SK-N-SH (cell line): ENCODE results near the gene ASPDH.

Experiments used
- CHD2 ChIP-seq: fragments of 150-350 bp; IDR thresholded peaks from 2 replicates; pipeline ENCODE4 v1.6.1; 2018; ENCODE audit warnings: low read length; ENCODE audit not compliant: partially characterized antibody
- CTCF ChIP-seq: fragments of 200-600 bp; sonication (generic); IDR thresholded peaks from 2 replicates; pipeline ENCODE4 v1.6.1; 2017; ENCODE audit warnings: antibody characterized with exemption, mild to moderate bottlenecking, moderate library complexity
- ELF1 ChIP-seq: IDR thresholded peaks from 2 replicates; pipeline ENCODE4 v1.4.0; 2012
- EZH2phosphoT487 ChIP-seq: fragments of 200-600 bp; sonication (generic); IDR thresholded peaks from 2 replicates; pipeline ENCODE4 v1.6.1; 2017; ENCODE audit warnings: low read depth, mixed run types, mild to moderate bottlenecking, antibody characterized with exemption, moderate library complexity, borderline replicate concordance
- FOSL2 ChIP-seq: IDR thresholded peaks from 2 replicates; pipeline ENCODE4 v1.4.0; 2012; ENCODE audit warnings: low read depth, mild to moderate bottlenecking, moderate library complexity, borderline replicate concordance
- MAX ChIP-seq: IDR thresholded peaks from 2 replicates; pipeline ENCODE4 v1.4.0; 2012; ENCODE audit warnings: low read depth
- NFIC ChIP-seq: IDR thresholded peaks from 2 replicates; pipeline ENCODE4 v1.4.0; 2012; ENCODE audit warnings: borderline replicate concordance
- POLR2AphosphoS5 ChIP-seq: IDR thresholded peaks from 2 replicates; pipeline ENCODE4 v1.6.1; 2012; ENCODE audit warnings: low read depth, low read length
- RFX5 ChIP-seq: IDR thresholded peaks from 2 replicates; pipeline ENCODE4 v1.6.1; 2012; ENCODE audit warnings: mild to moderate bottlenecking, improper control_type of control experiment, low read length
- TF ChIP-seq, protein P1 (sequence below): IDR thresholded peaks from 2 replicates; pipeline ENCODE4 v1.6.1; 2012; ENCODE audit warnings: mild to moderate bottlenecking, low read depth, low read length, moderate library complexity

GRCh38 chr19:50558449-50558848 is 44.7 kb upstream of the ASPDH start:
- no peak for TF ChIP-seq CTCF
- TF ChIP-seq EZH2phosphoT487, result no peak
- TF ChIP-seq FOSL2, result no peak
- TF ChIP-seq POLR2AphosphoS5, result no peak
- TF ChIP-seq RFX5, result no peak
- TF ChIP-seq CHD2, result no peak
- TF ChIP-seq, protein P1, sequence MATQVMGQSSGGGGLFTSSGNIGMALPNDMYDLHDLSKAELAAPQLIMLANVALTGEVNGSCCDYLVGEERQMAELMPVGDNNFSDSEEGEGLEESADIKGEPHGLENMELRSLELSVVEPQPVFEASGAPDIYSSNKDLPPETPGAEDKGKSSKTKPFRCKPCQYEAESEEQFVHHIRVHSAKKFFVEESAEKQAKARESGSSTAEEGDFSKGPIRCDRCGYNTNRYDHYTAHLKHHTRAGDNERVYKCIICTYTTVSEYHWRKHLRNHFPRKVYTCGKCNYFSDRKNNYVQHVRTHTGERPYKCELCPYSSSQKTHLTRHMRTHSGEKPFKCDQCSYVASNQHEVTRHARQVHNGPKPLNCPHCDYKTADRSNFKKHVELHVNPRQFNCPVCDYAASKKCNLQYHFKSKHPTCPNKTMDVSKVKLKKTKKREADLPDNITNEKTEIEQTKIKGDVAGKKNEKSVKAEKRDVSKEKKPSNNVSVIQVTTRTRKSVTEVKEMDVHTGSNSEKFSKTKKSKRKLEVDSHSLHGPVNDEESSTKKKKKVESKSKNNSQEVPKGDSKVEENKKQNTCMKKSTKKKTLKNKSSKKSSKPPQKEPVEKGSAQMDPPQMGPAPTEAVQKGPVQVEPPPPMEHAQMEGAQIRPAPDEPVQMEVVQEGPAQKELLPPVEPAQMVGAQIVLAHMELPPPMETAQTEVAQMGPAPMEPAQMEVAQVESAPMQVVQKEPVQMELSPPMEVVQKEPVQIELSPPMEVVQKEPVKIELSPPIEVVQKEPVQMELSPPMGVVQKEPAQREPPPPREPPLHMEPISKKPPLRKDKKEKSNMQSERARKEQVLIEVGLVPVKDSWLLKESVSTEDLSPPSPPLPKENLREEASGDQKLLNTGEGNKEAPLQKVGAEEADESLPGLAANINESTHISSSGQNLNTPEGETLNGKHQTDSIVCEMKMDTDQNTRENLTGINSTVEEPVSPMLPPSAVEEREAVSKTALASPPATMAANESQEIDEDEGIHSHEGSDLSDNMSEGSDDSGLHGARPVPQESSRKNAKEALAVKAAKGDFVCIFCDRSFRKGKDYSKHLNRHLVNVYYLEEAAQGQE, result no peak
- TF ChIP-seq MAX, result no peak
- no peak for TF ChIP-seq ELF1
- no peak for TF ChIP-seq NFIC
